Testis (tissue), 3 donors: Measurements from ENCODE around the gene POMP. TPM values are rescaled to one million over a fixed set of nuclear protein-coding genes. Genes with fewer than 3 reads are reported as not detected.

ENCODE experiments used
- DNase-seq: peaks from one replicate; pipeline ENCODE4 v3.0.0-alpha.2; 2019
- H3K27ac ChIP-seq, 2 donors: fragments of 200-600 bp; sonication (generic); one replicate each; pipeline ENCODE4 v1.5.1; 2019
- H3K27me3 ChIP-seq: fragments of 200-600 bp; sonication (generic); one replicate; pipeline ENCODE4 v1.5.1; 2019
- H3K36me3 ChIP-seq: fragments of 200-600 bp; sonication (generic); one replicate; pipeline ENCODE4 v1.5.1; 2017; ENCODE audit warnings: low read depth; ENCODE audit errors: missing control alignments
- H3K4me1 ChIP-seq: fragments of 200-600 bp; sonication (generic); one replicate; pipeline ENCODE4 v1.5.1; 2019
- H3K4me3 ChIP-seq, 2 donors: fragments of 200-600 bp; sonication (generic); one replicate each; pipeline ENCODE4 v1.5.1; 2017 to 2019
- H3K9me3 ChIP-seq: fragments of 200-600 bp; sonication (generic); one replicate; pipeline ENCODE4 v1.5.1; 2017
- POLR2A ChIP-seq: fragments of 450-650 bp; IDR thresholded peaks from one replicate; pipeline ENCODE4 v1.6.1; 2017; ENCODE audit warnings: antibody characterized with exemption, mild to moderate bottlenecking, moderate library complexity
- WGBS, 2 donors: methylation state at CpG; one replicate each; pipeline ENCODE4 v1.1.5; 2018; 5-methylcytosine and 5-hydroxymethylcytosine counted together
- intact Hi-C: fragments of 100-400 bp; cut with DNase I; formaldehyde crosslinking; loops from one replicate; pipeline ENCODE4 v1.15.1; 2023; ENCODE audit warnings: low total_unique reads
- polyA plus RNA-seq: library from polyadenylated mRNA; stranded (reverse); fragments of 350-450 nt; fragmentation: Illumina TruSeq; extraction: RNeasy Lipid Tissue Mini Kit (QIAGEN cat#74804); gene quantifications from one replicate; pipeline ENCODE4 v1.2.3, GENCODE V29; 2014; ENCODE audit warnings: low read depth, low replicate concordance; ENCODE audit not compliant: insufficient read depth
- total RNA-seq, 2 donors: library from RNA; depleted of rRNA; stranded (reverse); fragments of >200 nt; gene quantifications; one replicate each; pipeline ENCODE4 v1.2.3, GENCODE V29; 2016
- TF ChIP-seq, protein P1 (sequence below), 3 experiments: fragments of 450-650 bp in 2 of 3; fragments of 200-600 bp in 1 of 3; sonication (generic) in 1 of 3; IDR thresholded peaks; one replicate each; pipeline ENCODE4 v1.5.1; 2016 to 2019; ENCODE audit warnings: antibody characterized with exemption in 3 of 3, mild to moderate bottlenecking in 2 of 3, moderate library complexity in 1 of 3

The POMP gene
- total and polyA plus RNA-seq, 3 donors from 2014 or later = 53.4 to 114 (median 57.3) TPM

DNA sequence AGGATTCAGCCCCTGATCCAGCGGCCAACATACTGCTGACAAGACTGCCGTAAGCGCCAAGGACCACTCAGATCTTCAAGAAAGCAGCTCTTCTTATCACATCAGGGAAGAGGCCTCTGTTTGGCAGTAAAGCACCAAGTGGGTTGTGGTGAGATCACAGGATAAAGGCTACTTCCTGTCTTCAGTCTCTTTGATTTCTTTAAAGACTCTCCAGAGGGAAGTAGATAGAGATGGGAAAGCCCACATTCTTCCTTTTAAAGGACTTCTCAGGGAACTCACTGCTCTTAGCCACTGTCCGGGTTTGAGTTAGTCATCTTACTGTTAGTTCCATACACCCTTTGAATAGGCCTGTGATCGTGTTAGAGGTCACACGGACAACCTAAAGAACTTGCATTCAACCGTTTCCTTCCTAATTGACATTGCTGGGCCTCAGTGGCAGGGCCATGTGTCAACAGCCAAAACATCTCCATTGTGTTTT lies 47.2 kb upstream of the POMP start:
- Histone ChIP-seq H3K4me1 (no peaks in the 10 kb centered on the region), H3K4me3 (no peak overlapping the region), H3K36me3 (no peaks in the 10 kb centered on the region), H3K9me3 (no peaks in the 10 kb centered on the region), H3K27ac (no peak overlapping the region), H3K27me3 (no peaks in the 10 kb centered on the region)
- intact Hi-C loops = no loop called here
- TF ChIP-seq, protein P1, sequence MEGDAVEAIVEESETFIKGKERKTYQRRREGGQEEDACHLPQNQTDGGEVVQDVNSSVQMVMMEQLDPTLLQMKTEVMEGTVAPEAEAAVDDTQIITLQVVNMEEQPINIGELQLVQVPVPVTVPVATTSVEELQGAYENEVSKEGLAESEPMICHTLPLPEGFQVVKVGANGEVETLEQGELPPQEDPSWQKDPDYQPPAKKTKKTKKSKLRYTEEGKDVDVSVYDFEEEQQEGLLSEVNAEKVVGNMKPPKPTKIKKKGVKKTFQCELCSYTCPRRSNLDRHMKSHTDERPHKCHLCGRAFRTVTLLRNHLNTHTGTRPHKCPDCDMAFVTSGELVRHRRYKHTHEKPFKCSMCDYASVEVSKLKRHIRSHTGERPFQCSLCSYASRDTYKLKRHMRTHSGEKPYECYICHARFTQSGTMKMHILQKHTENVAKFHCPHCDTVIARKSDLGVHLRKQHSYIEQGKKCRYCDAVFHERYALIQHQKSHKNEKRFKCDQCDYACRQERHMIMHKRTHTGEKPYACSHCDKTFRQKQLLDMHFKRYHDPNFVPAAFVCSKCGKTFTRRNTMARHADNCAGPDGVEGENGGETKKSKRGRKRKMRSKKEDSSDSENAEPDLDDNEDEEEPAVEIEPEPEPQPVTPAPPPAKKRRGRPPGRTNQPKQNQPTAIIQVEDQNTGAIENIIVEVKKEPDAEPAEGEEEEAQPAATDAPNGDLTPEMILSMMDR (IDR thresholded peaks at IDR 0.05) = no peak
- no peak for TF ChIP-seq POLR2A
- 73 to 74% methylated on average over 7 of the region's 7 CpGs for WGBS, 2 donors
- DNase-seq = no peak

DNA sequence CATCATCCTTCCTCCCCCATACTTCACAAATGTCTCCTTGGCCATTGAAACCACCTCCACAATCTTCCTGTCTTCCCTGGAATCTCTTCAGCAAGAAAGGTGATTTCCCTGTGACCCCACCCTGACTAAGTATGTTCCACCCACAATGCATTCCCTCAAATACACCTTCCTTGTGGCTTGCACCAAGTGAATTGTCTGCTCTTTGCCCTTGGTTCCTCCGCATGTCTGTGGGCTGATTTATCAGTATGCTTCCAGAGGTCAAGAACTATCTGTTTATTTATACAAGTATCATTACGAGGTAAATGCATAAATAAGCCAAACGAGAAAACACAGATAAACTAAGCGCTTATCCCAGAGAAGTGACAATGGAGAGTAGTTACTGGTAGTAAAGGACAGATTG lies 45.4 kb upstream of the POMP start:
- no peak overlapping the region for H3K27ac ChIP-seq
- intact Hi-C loops = no loop called here
- WGBS, 2 donors = 73 to 81% methylated on average over 4 of the region's 4 CpGs
- H3K4me1 ChIP-seq = no peaks in the 10 kb centered on the region
- TF ChIP-seq, protein P1 (IDR thresholded peaks at IDR 0.05) = no peak
- no peak for TF ChIP-seq POLR2A
- H3K36me3 ChIP-seq = no peaks in the 10 kb centered on the region
- H3K27me3 ChIP-seq = no peaks in the 10 kb centered on the region
- no peak for DNase-seq
- H3K4me3 ChIP-seq = no peak overlapping the region
- no peaks in the 10 kb centered on the region for H3K9me3 ChIP-seq

DNA sequence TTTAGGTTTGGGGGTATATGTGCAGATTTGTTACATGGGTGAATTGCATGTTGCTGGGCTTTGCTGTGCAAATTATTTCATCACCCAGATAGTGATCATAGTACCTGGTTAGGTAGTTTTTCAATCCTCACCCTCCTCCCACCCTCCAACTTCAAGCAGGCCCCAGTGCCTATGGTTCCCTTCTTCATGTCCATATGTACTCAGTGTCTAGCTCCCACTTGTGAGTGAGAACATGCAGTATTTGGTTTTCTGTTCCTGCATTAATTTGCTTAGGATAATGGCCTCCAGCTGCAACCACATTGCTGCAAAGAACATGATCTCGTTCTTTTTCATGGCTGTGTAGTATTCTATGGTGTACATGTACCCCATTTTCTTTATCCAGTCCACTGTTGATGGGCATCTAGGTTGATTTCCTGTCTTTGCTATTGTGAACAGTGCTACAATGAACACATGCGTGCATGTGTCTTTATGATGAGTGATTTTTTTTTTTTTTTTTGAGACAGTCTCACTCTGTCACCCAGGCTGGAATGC lies 42.9 kb upstream of the POMP start:
- Histone ChIP-seq H3K4me3 (no peak overlapping the region), H3K27ac (no peak overlapping the region), H3K4me1 (no peaks in the 10 kb centered on the region), H3K36me3 (no peaks in the 10 kb centered on the region), H3K27me3 (no peaks in the 10 kb centered on the region), H3K9me3 (no peaks in the 10 kb centered on the region)
- no peak for DNase-seq
- no peak for TF ChIP-seq POLR2A
- TF ChIP-seq, protein P1 (IDR thresholded peaks at IDR 0.05) = no peak
- 94 to 95% methylated on average over 2 of the region's 2 CpGs for WGBS, 2 donors
- intact Hi-C loops = no loop called here

DNA sequence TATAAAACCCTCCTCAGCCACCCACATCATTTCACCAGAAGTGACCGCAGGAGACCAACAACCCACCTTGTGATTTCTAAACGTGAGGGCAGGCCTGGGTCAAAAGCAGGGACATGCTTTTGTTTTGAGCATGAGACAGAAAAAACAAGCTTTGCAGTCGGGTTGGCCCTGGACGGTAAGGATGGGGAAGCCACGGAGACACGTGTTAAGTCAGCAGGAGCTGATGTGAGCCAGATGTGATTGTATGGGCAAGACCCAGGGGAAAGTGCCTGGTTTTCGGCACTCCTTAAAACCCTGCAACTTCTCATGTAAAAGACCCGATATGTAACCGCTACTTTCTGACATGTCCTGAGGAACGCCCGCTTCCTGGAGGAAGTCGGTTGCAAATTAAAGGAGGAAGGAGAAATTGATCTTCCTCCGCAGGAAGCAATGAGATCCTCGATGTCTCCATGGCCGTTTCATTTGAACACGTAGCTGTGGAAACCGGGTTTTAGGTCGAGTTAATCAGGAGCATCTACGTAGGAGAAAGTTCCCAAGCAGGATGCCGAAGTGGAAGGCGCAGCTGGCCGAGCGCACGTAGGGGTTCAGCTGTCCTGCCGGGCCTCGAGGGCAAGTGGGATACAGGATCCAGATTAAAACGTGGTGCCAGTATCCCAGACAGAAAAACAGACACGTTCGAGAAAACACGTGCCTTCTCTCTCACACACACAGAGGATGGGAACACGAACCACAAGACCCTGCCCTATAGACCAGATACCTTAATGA lies 40.5 kb upstream of the POMP start:
- no peak overlapping the region for H3K4me3 ChIP-seq
- H3K27me3 ChIP-seq = no peaks in the 10 kb centered on the region
- H3K36me3 ChIP-seq = no peaks in the 10 kb centered on the region
- peaks cover 3% of the 10 kb centered on the region for H3K4me1 ChIP-seq
- TF ChIP-seq POLR2A = no peak
- TF ChIP-seq, protein P1 (IDR thresholded peaks at IDR 0.05) = no peak
- H3K27ac ChIP-seq = no peak overlapping the region
- 68 to 79% methylated on average over 31 of the region's 31 CpGs for WGBS, 2 donors
- DNase-seq = no peak
- H3K9me3 ChIP-seq = no peaks in the 10 kb centered on the region
- intact Hi-C loops = no loop called here
